Left renal cortex interstitium (tissue), 4 donors: ENCODE measurements around the gene SRL. TPM values are rescaled to one million over a fixed set of nuclear protein-coding genes. Genes with fewer than 3 reads are reported as not detected.
"Not testable (repeated sequence)": the region's sequence is repeated elsewhere in the genome, so short reads cannot be mapped to it uniquely, and the experiment has no call there.

Experiments used
- DNase-seq, 4 donors: peaks; one replicate each; pipeline ENCODE4 v3.0.0-alpha.2; 2013; ENCODE audit warnings: low read depth in 4 of 4, low spot score in 2 of 4, missing footprints in 1 of 4
- polyA plus RNA-seq, 4 donors: library from polyadenylated mRNA; unstranded; fragments of 120-200 nt; gene quantifications; one replicate each; pipeline ENCODE4 v1.2.1, GENCODE V29; 2013; ENCODE audit not compliant: insufficient read length in 4 of 4

SRL gene
- polyA plus RNA-seq, 4 donors, result 0.88 to 1.6 (median 1.1) TPM

DNA sequence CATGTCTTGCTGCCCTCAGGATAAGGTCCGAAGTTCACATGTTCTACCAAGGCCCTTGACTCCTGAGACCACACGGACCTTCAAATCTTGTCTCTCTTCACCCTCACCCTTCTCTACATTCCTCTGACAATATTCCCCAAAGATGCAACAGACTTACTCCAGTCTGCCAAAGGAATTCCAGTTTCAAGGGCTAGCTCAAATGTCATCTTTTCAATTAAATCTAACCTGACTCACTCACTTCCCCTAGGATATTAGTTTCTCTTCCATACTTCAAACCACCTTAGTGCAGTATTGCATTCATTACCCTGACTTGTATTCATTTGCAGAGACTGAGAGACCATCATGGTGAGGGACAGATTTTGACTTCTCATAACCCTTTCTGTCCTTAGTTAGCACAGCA is 66.0 kb downstream of the SRL start:
- DNase-seq, result no peak

- no peak for DNase-seq
These were observed 69.8 kb downstream of the SRL start for GRCh38 chr16:4172070-4172469.

DNA sequence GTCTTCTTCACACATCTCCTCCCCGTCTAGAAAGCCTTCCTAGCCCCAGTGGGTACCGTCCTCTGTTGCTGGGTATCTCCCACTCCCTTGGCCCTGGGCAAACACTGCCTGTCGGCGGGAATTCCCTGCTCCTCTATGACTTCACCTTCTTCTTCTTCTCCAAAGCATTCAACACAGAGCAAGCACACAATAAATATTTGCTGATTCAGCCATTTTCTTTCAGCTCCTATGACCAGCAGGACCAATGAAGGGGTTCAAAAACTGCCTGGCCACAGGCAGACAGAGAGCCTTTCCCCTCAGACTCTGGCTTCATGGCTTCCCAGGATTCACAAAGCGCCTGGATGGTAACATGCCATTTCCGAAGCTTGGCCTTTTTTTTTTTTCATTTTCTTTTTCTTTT is 72.5 kb downstream of the SRL start:
- DNase-seq, result no peak

DNA sequence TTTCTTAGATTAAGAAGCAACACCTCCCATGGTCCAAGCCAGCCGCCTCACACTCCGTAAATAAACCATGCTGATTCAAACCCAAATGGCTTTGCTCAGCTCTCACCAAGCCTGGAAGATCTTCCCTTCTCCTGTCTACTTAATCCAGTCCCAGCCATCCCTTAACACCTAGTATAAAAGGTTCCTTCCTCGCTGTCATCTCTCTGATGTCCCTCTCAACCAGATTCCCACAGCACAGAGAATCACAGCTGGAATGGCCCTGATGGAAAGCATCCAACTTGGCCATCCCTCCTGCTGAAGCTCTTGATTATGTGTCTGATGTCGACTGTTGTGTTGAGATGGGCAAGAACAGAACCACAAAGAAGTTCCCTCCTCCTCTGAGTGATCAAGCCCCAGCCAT is 75.1 kb downstream of the SRL start:
- DNase-seq, result no peak

DNA sequence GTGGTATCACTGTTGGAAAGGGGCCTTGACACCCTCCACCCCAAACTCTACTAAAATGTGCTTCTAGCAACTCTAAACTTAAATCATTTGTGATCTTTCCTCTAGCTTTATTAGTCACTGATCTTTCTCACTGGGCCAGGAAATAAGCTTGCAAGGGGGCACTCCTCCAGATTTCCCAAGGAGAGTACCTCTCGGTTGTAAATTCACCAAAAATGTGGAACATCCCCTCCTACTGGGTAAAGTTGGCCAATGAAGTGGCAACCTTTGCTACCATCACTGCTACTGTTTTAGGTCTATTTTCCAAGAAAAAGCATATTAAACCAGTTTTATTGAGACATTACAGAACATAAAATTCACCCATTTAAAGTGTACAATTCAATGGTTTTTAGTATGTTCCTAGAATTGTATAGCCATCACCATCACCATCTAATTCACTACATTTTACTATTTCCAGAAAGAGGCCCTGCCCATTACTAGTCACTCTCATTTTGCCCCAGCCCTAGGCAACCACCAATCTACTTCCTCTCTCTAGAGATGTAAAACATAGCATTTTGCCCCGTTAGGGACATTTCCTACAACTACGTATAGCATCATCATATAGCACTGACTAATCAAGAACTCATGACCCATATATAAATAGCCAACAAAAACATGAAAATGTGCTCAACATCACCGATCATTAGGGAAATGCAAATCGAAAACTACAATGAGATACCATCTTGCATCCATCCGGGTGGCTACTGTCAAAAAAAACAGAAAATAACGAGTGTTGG is 81.0 kb downstream of the SRL start:
- no peak for DNase-seq

DNA sequence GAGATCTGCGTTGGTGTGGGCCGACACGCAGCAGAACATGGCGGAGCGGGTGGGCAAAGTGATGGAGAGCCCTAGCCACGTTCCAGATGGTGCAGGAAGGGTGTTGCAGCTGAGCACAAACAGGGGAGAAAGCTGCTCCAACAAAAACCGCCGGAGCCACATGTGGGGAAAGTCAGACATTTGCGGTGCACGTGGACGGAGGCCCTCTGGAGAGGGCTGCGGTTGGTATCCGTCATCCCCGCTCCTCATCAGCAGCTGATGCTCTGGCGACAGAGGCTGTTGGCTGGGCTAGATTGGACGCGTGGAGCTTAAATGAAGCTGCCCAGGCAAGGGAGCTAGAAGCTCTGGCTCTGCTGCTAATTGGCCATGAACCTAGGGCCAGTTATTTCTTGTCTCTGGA is 82.2 kb downstream of the SRL start:
- no peak for DNase-seq

DNA sequence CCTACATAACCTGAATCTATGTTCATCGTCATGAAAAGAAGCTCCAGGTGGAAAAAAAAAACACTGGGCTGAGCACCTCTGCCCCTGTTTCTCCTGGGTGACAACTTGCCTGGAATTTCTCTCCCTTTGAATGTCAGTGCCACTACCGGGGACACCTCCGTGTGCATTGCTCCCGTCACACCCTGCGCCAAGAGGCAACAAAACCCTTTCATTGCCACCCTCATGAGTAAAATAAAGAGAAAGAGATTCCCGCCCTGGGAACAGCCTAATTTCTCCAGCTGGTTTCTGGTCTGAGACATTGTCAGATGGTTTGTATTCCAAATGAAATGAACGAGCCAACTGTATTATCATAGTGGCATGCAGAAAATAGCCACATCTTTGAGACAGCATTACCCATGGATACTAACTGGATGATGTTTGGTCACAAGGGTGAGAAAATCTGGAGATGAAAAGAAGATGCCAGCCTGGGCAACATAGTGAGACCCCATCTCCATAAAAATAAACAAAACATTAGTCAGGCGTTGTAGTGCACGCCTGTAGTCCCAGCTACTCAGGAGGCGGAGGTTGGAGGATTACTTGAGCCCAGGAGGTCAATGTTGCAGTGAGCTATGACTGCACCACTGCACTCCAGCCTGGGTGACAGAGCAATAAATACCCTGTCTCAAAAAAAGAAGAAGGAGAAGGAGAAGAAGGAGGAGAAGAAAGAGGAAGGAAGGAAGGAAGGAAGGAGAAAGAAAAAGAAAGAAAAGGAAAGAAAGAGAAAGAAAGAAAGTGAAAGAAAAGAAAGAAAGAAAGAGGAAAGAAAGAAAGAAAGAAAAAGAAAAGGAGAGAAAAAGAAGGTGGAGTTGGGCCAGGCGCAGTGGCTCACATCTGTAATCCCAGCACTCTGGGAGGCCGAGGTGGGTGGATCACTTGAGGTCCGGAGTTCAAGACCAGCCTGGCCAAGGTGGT is 83.5 kb downstream of the SRL start:
- DNase-seq, result no peak

DNA sequence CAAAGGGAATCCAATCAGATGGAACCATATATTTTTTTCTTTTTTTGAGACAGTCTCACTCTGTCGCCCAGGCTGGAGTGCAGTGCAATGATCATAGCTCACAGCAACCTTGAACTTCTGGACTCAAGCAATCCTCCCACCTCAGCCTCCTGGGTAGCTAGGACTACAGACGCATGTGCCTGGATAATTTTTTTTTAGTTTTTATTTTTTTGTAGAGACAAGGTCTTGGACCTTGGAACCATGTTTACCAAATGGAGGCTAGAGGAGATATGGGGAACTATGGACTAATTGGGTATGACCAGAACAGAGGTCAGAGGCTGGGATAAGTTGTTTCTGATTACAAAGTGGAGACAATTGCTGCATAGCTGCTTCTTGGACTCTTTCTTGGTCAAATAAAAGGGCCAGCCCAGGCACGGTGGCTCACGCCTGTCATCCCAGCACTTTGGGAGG is 84.5 kb downstream of the SRL start:
- DNase-seq, result no peak

GRCh38 chr16:4156503-4156902 is 85.4 kb downstream of the SRL start:
- DNase-seq, result not testable (repeated sequence)

GRCh38 chr16:4153364-4153763 is 88.5 kb downstream of the SRL start:
- DNase-seq, result not testable (repeated sequence)

DNA sequence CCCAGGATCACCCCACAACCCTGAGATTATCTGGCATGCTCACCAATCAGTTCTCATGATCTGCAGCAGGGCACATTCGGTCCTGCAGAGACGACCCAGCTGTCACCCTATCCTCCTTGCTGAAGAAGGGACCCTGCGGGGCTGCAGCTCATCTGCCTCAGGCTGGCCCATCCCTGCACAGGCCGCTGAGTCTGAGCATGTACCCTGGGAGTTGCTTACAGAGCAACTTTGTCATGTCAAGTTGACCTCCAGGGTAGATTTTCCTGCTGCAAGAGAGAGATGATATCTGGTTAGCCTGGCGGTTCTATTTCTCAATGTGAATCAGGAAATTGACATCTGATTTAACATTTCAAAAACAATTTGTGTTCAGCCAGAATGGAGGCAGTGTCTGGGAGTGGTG is 89.6 kb downstream of the SRL start:
- no peak for DNase-seq

DNA sequence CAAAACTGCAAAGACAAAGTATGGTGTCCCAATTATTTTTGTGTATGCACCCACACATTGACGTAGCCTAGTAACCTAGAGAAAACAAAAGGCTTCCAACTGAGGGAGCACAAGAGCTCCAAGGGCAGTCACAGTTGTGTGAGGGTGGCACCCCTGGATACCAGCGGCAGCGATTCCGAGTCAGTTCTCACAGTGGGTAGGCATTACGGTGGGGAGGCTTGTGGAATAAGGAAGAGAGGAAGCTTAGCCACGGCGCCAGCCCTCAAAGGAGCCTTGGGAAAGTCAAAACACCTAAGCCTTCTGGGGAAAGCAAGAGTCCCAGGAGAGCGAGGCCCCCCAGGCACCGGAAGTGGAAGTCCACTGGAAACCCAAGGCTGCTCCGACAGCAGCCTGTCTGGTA is 94.6 kb downstream of the SRL start:
- DNase-seq, result no peak

DNA sequence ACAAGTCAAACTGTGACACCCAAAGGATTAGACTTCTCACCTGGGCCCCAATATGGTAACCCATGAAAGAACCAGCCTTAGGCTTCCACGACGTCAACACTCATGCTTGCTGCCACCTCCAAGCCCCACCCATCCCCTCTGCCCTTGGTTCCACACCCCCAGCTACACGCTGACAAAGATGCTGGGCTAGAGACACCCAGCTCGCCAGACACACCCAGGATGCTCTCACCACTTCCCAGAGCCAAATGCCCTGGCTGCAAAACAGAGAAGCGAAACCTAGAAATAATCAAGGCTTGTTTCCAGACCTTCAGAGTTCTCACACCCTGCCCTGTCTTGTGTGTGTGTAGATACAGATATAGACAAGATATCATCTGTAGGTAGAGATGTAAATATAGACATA is 99.6 kb downstream of the SRL start:
- DNase-seq, result no peak

DNA sequence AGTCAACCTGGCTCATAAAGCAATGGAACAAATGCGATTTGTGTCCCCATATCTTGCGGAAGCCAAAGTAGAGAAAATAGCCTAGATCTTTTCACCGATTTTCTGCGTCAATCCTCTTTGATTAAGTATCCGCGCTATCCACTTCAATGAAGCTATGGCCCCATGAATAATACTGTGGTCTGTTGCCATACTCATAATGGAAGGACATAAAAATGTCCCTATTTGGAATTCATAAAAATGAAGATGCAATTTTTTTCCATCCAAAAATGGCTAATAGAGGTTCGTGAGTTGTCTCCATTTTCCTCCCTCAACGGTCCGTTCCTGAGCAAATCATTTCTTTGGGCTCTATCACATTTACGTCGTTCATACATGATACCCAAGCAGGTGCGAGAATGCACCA is 100.3 kb downstream of the SRL start:
- DNase-seq, result no peak

DNA sequence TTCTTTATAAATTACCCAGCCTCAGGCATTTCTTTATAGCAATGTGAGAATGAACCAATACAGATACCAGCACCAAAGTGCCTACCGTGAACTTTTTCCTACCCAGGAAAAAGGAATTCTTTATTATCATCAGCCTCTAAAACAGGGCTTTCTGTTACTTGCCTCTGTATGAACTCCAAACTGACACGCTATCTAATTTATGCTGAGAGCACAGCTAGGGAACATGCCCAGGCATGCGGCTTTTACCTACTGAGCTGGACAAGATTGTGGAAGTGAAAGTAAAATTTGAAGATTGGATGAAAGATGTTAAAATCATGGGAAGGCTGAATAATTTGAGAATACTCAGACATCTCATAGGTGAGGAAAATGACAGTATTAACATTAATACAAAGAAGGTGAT is 101.2 kb downstream of the SRL start:
- DNase-seq, result no peak

DNA sequence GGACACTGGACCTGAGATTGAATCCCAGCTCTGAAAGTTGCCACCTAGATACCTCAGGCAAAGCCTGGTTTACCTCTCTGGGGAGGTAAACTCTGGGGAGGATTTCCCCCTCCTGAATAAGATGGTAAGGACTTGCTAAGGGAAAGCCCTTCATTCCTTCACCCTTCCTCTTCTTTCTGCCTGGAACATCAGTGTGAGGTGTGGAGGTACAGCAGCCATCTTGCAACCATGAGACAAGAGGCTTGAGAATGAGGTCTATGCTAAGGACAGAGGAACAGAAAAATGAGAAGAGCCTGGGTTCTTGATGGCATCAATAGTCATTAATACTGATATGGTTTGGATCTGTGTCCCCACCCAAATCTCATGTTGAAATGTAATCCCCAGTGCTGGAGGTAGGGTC is 101.9 kb downstream of the SRL start:
- DNase-seq, result no peak

Other genes with a start within 250 kb of the SRL start
- gene ADCY9, start 125.6 kb downstream of the SRL start, polyA plus RNA-seq, result 10 to 100 TPM in 1 of 4 donors, 1 to 10 TPM in 3; 8.7 to 10.9 (median 9.4) TPM
- 10 to 100 TPM; 18.3 to 25.8 (median 23.3) TPM for gene TFAP4, start 30.9 kb upstream of the SRL start, polyA plus RNA-seq
- gene GLIS2, start 74.0 kb upstream of the SRL start, polyA plus RNA-seq, result 10 to 100 TPM; 32.5 to 59.1 (median 48.3) TPM
- 10 to 100 TPM; 16.7 to 34.2 (median 30.6) TPM for gene PAM16, start 109.2 kb upstream of the SRL start, polyA plus RNA-seq
- 10 to 100 TPM; 33.7 to 76.0 (median 60.9) TPM for gene VASN, start 129.8 kb upstream of the SRL start, polyA plus RNA-seq
- gene CORO7, start 174.5 kb upstream of the SRL start, polyA plus RNA-seq, result 10 to 100 TPM; 14.1 to 24.9 (median 21.6) TPM
- 10 to 100 TPM; 36.4 to 47.8 (median 40.1) TPM for gene DNAJA3, start 183.8 kb upstream of the SRL start, polyA plus RNA-seq
- 10 to 100 TPM; 37.7 to 50.6 (median 44.1) TPM for gene NMRAL1, start 232.5 kb upstream of the SRL start, polyA plus RNA-seq
- 10 to 100 TPM; 48.9 to 56.0 (median 53.3) TPM for gene HMOX2, start 234.3 kb upstream of the SRL start, polyA plus RNA-seq